DND-41 (cell line): Measurements from ENCODE around the gene CCDC24.

Experiments
- ATAC-seq: fragments of 200-7000 bp; cut with Tn5 transposase; 3 replicates; pipeline ENCODE4 v1.9.1; 2021; ENCODE audit warnings: low read depth; ENCODE audit not compliant: insufficient read depth
- DNase-seq: peaks from one replicate; pipeline ENCODE4 v3.0.0-alpha.2; 2020
- H2AFZ ChIP-seq: 2 replicates; pipeline ENCODE4 v1.6.0; 2012; ENCODE audit warnings: low read depth, low read length
- H3K27ac ChIP-seq: 2 replicates; pipeline ENCODE4 v1.5.1; 2012; ENCODE audit warnings: low read length, inconsistent platforms
- H3K27me3 ChIP-seq: fragments of 200-600 bp; sonication (generic); 2 replicates; pipeline ENCODE4 v1.6.0; 2012; ENCODE audit warnings: low read length, mild to moderate bottlenecking, inconsistent platforms; ENCODE audit not compliant: insufficient read depth, poor library complexity
- H3K36me3 ChIP-seq: 2 replicates; pipeline ENCODE4 v1.5.1; 2012; ENCODE audit warnings: low read length, inconsistent platforms; ENCODE audit not compliant: insufficient read depth
- H3K4me1 ChIP-seq: 2 replicates; pipeline ENCODE4 v1.5.1; 2012; ENCODE audit warnings: mild to moderate bottlenecking, low read length; ENCODE audit not compliant: insufficient read depth
- H3K4me2 ChIP-seq: 2 replicates; pipeline ENCODE4 v1.6.0; 2012; ENCODE audit warnings: mild to moderate bottlenecking, moderate library complexity, low read length, inconsistent platforms; ENCODE audit not compliant: insufficient read depth
- H3K4me3 ChIP-seq, 2 experiments: fragments of 200-600 bp in 1 of 2; shearing (Covaris generic) in 1 of 2; 2 replicates each; pipeline ENCODE4 v1.5.1; 2012 to 2016; ENCODE audit warnings: inconsistent platforms in 2 of 2, low read length in 2 of 2, mild to moderate bottlenecking in 2 of 2, low read depth in 1 of 2, moderate library complexity in 1 of 2
- H3K79me2 ChIP-seq: 2 replicates; pipeline ENCODE4 v1.6.0; 2012; ENCODE audit warnings: low read length, inconsistent platforms; ENCODE audit not compliant: insufficient read depth
- H3K9ac ChIP-seq: 2 replicates; pipeline ENCODE4 v1.6.0; 2012; ENCODE audit warnings: low read depth, mild to moderate bottlenecking, inconsistent platforms, low read length, moderate library complexity
- H3K9me3 ChIP-seq: 2 replicates; pipeline ENCODE4 v1.5.1; 2012; ENCODE audit warnings: low read length, moderate library complexity, mild to moderate bottlenecking, inconsistent platforms; ENCODE audit not compliant: insufficient read depth, severe bottlenecking
- H4K20me1 ChIP-seq: 2 replicates; pipeline ENCODE4 v1.6.0; 2012; ENCODE audit warnings: low read length; ENCODE audit not compliant: insufficient read depth
- EZH2 ChIP-seq: IDR thresholded peaks from 3 replicates; pipeline ENCODE4 v1.6.1; 2012; ENCODE audit warnings: borderline replicate concordance, low read depth, mild to moderate bottlenecking, moderate library complexity, low read length, inconsistent platforms; ENCODE audit not compliant: severe bottlenecking
- TF ChIP-seq, protein P1 (sequence below): IDR thresholded peaks from 2 replicates; pipeline ENCODE4 v1.5.1; 2012; ENCODE audit warnings: borderline replicate concordance, low read length, moderate library complexity, mild to moderate bottlenecking; ENCODE audit not compliant: poor library complexity, severe bottlenecking; ENCODE audit errors: extremely low read depth

Gene CCDC24

DNA sequence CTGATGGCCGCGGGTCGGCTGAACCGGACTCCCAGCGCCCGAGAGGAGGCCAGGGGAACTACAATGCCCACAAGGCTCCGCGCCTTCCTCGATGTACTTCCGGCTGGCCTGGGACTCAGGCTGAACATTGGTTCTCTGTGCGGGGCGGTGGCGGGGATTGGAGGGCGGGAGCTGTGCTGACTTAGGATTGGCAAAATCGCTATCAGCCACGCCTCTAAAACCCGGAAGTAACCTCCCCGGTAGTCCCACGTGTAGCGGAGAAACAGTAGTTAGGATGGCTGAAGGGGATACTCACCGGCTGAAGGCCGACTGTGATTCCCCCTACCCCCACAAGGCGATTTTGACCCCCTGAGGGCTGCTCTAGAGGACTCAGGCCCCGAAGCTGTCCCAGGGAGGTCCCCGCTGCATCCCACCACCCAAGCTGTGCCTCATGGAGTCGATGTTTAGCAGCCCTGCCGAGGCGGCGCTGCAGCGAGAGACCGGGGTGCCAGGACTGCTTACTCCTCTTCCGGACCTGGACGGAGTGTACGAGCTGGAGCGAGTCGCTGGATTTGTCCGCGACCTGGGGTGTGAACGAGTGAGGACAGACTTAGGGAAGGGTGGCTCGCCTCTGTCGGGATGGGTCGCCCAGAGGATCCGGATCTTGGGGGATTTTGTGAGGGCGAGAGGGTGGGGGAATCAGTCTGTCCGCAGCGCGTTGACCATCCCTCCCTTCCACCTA is 21.5 kb upstream of the CCDC24 start, which contains the start of gene DPH2:
Gene DPH2 (plus strand): TSS at position 265 of the 721 bp plus-strand sequence. CDS start 166 bp downstream, at position 431.
- Histone ChIP-seq H3K36me3 (peaks cover 14% of the 10 kb centered on the region; the same call in 1 of the 2 replicates), H3K9me3 (no peaks in the 10 kb centered on the region), H3K4me1 (peaks cover 35% of the 10 kb centered on the region), H2AFZ (peak within 1 kb of the TSS; percentile 96), H3K4me3 (peak within 1 kb of the TSS; percentile 99 to 100), H3K27me3 (no peaks in the 10 kb centered on the region), H3K79me2 (peaks cover 17% of the 10 kb centered on the region), H4K20me1 (0 out of 2 replicates have a peak, but pooled peaks cover 3% of the 10 kb centered on the region), H3K27ac (peak within 1 kb of the TSS; percentile 72), H3K4me2 (peak within 1 kb of the TSS; percentile 96), H3K9ac (peak within 1 kb of the TSS; percentile 70)
- ATAC-seq = peak; percentile 92
- peak; percentile 98 for DNase-seq
- no peak for TF ChIP-seq EZH2
- TF ChIP-seq, protein P1, sequence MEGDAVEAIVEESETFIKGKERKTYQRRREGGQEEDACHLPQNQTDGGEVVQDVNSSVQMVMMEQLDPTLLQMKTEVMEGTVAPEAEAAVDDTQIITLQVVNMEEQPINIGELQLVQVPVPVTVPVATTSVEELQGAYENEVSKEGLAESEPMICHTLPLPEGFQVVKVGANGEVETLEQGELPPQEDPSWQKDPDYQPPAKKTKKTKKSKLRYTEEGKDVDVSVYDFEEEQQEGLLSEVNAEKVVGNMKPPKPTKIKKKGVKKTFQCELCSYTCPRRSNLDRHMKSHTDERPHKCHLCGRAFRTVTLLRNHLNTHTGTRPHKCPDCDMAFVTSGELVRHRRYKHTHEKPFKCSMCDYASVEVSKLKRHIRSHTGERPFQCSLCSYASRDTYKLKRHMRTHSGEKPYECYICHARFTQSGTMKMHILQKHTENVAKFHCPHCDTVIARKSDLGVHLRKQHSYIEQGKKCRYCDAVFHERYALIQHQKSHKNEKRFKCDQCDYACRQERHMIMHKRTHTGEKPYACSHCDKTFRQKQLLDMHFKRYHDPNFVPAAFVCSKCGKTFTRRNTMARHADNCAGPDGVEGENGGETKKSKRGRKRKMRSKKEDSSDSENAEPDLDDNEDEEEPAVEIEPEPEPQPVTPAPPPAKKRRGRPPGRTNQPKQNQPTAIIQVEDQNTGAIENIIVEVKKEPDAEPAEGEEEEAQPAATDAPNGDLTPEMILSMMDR = no peak

DNA sequence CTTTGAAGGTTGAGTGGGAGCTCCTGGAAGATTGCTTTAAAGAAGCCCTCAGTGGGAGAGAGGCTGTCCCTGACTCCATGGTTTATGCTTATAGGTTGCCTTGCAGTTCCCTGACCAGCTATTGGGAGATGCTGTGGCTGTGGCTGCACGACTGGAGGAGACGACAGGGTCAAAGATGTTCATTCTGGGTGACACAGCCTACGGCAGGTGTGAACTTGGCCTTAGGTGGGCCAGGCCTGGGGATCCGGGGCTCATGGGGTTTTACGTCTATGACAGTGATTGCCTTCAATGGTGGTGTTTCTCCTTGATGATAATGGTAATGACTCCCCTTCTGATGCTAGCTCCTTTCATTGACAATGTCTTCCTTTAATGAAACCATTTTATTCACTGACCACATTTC is 20.9 kb upstream of the CCDC24 start:
- Histone ChIP-seq H3K4me1 (peaks cover 35% of the 10 kb centered on the region), H3K27ac (peak overlapping the region; percentile 72), H3K4me3 (peak overlapping the region; percentile 99 to 100), H2AFZ (peak overlapping the region; percentile 96), H3K9ac (peak overlapping the region; percentile 70), H4K20me1 (0 out of 2 replicates have a peak, but pooled peaks cover 3% of the 10 kb centered on the region), H3K36me3 (peaks cover 14% of the 10 kb centered on the region; the same call in 1 of the 2 replicates), H3K79me2 (peaks cover 23% of the 10 kb centered on the region), H3K27me3 (no peaks in the 10 kb centered on the region), H3K9me3 (no peaks in the 10 kb centered on the region), H3K4me2 (peak overlapping the region; percentile 96)
- no peak for DNase-seq
- no peak for ATAC-seq
- TF ChIP-seq, protein P1 = no peak
- TF ChIP-seq EZH2 = no peak

DNA sequence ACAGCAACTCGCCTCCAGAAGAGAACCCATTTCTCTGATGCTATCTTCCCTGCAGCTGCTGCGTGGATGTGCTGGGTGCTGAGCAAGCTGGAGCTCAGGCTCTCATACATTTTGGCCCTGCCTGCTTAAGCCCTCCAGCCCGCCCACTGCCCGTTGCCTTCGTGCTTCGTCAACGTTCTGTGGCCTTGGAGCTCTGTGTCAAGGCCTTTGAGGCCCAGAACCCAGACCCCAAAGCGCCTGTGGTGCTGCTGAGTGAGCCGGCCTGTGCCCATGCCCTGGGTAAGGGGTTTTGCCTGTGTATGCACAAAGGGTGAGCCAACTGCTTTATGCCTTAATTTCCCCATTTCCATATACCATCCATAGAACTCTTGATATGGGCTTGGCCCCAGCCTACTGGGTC is 20.5 kb upstream of the CCDC24 start:
- Histone ChIP-seq H3K79me2 (peaks cover 27% of the 10 kb centered on the region), H3K4me3 (peak overlapping the region in 1 of 2 experiments; percentile 100; a peak in 3 of 4 replicates), H3K9me3 (no peaks in the 10 kb centered on the region), H3K4me1 (peaks cover 39% of the 10 kb centered on the region), H3K27ac (no peak overlapping the region), H3K36me3 (peaks cover 16% of the 10 kb centered on the region), H3K27me3 (no peaks in the 10 kb centered on the region), H3K9ac (peak overlapping the region; percentile 70), H3K4me2 (peak overlapping the region; percentile 96), H4K20me1 (peaks cover 5% of the 10 kb centered on the region), H2AFZ (no peak overlapping the region)
- DNase-seq (no peak), ATAC-seq (no peak)
- TF ChIP-seq, protein P1 = no peak
- no peak for TF ChIP-seq EZH2
